ENCODE results near the gene MAEA.

MAEA gene

GRCh38 chr4:1364217-1364616, 74.5 kb downstream of the MAEA start:
- Histone ChIP-seq H2AFZ (ENCODE audit: low read depth, low read length, severe bottlenecking) (no peak overlapping the region), H3F3A (ENCODE audit: insufficient read depth) (no peaks in the 10 kb centered on the region), H3K36me3 (ENCODE audit: low read length) (no peaks in the 10 kb centered on the region), H3K9me3 (ENCODE audit: insufficient read depth, low read length) (no peaks in the 10 kb centered on the region), H3K27me3 (ENCODE audit: low read length) (no peaks in the 10 kb centered on the region), H3K79me2 (ENCODE audit: insufficient read depth, low read length) (no peaks in the 10 kb centered on the region), H3K9me2 (replicated peaks; ENCODE audit: insufficient read depth, low read length) (no peaks in the 10 kb centered on the region), H3K4me2 (ENCODE audit: low read depth, low read length, poor library complexity, severe bottlenecking) (no peak overlapping the region), H4K20me1 (ENCODE audit: low read depth, low read length) (no peaks in the 10 kb centered on the region), H3K27ac (ENCODE audit: low read depth, low read length) (no peak overlapping the region), H3K4me3 (ENCODE audit: insufficient read depth, low read length, poor library complexity, severe bottlenecking) (no peak overlapping the region), H3K9ac (ENCODE audit: low read length) (no peak overlapping the region)
- TF ChIP-seq, protein P1, sequence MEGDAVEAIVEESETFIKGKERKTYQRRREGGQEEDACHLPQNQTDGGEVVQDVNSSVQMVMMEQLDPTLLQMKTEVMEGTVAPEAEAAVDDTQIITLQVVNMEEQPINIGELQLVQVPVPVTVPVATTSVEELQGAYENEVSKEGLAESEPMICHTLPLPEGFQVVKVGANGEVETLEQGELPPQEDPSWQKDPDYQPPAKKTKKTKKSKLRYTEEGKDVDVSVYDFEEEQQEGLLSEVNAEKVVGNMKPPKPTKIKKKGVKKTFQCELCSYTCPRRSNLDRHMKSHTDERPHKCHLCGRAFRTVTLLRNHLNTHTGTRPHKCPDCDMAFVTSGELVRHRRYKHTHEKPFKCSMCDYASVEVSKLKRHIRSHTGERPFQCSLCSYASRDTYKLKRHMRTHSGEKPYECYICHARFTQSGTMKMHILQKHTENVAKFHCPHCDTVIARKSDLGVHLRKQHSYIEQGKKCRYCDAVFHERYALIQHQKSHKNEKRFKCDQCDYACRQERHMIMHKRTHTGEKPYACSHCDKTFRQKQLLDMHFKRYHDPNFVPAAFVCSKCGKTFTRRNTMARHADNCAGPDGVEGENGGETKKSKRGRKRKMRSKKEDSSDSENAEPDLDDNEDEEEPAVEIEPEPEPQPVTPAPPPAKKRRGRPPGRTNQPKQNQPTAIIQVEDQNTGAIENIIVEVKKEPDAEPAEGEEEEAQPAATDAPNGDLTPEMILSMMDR (IDR thresholded peaks at IDR 0.05; ENCODE audit: insufficient read depth, low read length, poor library complexity, severe bottlenecking), result no peak
- no peak for TF ChIP-seq EZH2phosphoT487 (conservative IDR thresholded peaks at IDR 0.05; ENCODE audit: low read length)

- Histone ChIP-seq H3K9ac (ENCODE audit: low read length) (no peak overlapping the region), H3K36me3 (ENCODE audit: low read length) (no peaks in the 10 kb centered on the region)
Observed at GRCh38 chr4:1364748-1365147, 75.1 kb downstream of the MAEA start.

GRCh38 chr4:1365271-1366178, 75.8 kb downstream of the MAEA start:
- Histone ChIP-seq H3K9me3 (ENCODE audit: insufficient read depth, low read length) (no peaks in the 10 kb centered on the region), H3K79me2 (ENCODE audit: insufficient read depth, low read length) (no peaks in the 10 kb centered on the region), H3K4me2 (ENCODE audit: low read depth, low read length, poor library complexity, severe bottlenecking) (no peak overlapping the region), H3K4me3 (ENCODE audit: insufficient read depth, low read length, poor library complexity, severe bottlenecking) (no peak overlapping the region), H3K27me3 (ENCODE audit: low read length) (no peaks in the 10 kb centered on the region), H4K20me1 (ENCODE audit: low read depth, low read length) (no peaks in the 10 kb centered on the region), H2AFZ (ENCODE audit: low read depth, low read length, severe bottlenecking) (no peak overlapping the region), H3K27ac (ENCODE audit: low read depth, low read length) (no peak overlapping the region), H3K9me2 (replicated peaks; ENCODE audit: insufficient read depth, low read length) (no peaks in the 10 kb centered on the region), H3K9ac (ENCODE audit: low read length) (no peak overlapping the region), H3K36me3 (ENCODE audit: low read length) (no peaks in the 10 kb centered on the region), H3F3A (ENCODE audit: insufficient read depth) (no peaks in the 10 kb centered on the region)
- no peak for TF ChIP-seq EZH2phosphoT487 (conservative IDR thresholded peaks at IDR 0.05; ENCODE audit: low read length)
- TF ChIP-seq, protein P1 (IDR thresholded peaks at IDR 0.05; ENCODE audit: insufficient read depth, low read length, poor library complexity, severe bottlenecking), result no peak

More at GRCh38 chr4:1364748-1365147, 75.1 kb downstream of the MAEA start:
- Histone ChIP-seq H3K4me3 (ENCODE audit: insufficient read depth, low read length, poor library complexity, severe bottlenecking) (no peak overlapping the region), H3F3A (ENCODE audit: insufficient read depth) (no peaks in the 10 kb centered on the region), H3K27me3 (ENCODE audit: low read length) (no peaks in the 10 kb centered on the region), H3K27ac (ENCODE audit: low read depth, low read length) (no peak overlapping the region), H3K9me3 (ENCODE audit: insufficient read depth, low read length) (no peaks in the 10 kb centered on the region), H3K4me2 (ENCODE audit: low read depth, low read length, poor library complexity, severe bottlenecking) (no peak overlapping the region), H3K79me2 (ENCODE audit: insufficient read depth, low read length) (no peaks in the 10 kb centered on the region), H3K9me2 (replicated peaks; ENCODE audit: insufficient read depth, low read length) (no peaks in the 10 kb centered on the region), H4K20me1 (ENCODE audit: low read depth, low read length) (no peaks in the 10 kb centered on the region), H2AFZ (ENCODE audit: low read depth, low read length, severe bottlenecking) (no peak overlapping the region)
- TF ChIP-seq EZH2phosphoT487 (conservative IDR thresholded peaks at IDR 0.05; ENCODE audit: low read length), result no peak
- TF ChIP-seq, protein P1 (IDR thresholded peaks at IDR 0.05; ENCODE audit: insufficient read depth, low read length, poor library complexity, severe bottlenecking), result no peak
